GM12864 (cell line): ENCODE data around the gene MBNL2.

Experiments
- DNase-seq: peaks from one replicate; pipeline ENCODE4 v3.0.0-alpha.2; 2011; ENCODE audit warnings: low read depth
- H3K4me3 ChIP-seq: 2 replicates; pipeline ENCODE4 v1.5.1; 2011; ENCODE audit warnings: mild to moderate bottlenecking, low read depth, low read length, control low read depth
- TF ChIP-seq, protein P1 (sequence below): IDR thresholded peaks from 2 replicates; pipeline ENCODE4 v1.5.1; 2011; ENCODE audit warnings: low read depth, mild to moderate bottlenecking, moderate library complexity, low read length, control low read depth, inconsistent platforms; ENCODE audit errors: missing control alignments

Gene MBNL2

DNA sequence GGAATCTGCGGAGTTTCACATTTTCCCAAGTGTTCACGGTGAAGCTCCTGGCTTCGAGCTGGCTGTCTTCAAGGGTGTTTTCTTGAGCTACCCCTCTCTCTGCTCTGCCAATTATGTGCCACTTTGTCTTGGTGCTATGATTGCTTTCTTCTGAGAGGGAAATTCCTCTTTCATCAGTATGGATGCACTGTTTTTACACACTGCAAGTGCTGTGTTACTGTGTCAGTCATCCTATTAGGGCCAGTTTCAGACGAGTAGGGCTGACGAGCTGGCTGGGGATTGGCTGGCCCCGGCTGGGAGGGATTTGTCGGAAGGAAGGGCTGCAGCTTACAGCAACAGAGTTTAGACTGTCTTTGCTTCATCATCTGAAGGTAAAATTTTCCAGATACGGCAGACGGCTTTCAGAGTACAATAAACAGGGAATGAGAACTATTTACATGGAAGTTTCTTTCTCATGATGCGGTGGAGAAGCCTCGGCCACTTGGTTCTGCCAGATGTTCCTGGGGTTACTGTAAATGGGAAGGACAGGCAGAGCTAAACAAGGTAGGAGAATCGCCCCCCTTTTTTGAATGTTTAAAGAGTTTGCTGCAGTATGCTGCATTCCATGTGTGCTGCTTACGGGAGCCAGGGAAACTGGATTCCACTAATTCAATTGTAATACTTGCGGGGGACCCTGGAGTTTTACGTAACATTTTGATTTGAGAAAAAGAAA, at the start of gene MBNL2:
MBNL2 (plus strand) TSS at position 345 of the 712 bp plus-strand sequence. CDS start 53,903 bp downstream, outside the sequence.
- TF ChIP-seq, protein P1, sequence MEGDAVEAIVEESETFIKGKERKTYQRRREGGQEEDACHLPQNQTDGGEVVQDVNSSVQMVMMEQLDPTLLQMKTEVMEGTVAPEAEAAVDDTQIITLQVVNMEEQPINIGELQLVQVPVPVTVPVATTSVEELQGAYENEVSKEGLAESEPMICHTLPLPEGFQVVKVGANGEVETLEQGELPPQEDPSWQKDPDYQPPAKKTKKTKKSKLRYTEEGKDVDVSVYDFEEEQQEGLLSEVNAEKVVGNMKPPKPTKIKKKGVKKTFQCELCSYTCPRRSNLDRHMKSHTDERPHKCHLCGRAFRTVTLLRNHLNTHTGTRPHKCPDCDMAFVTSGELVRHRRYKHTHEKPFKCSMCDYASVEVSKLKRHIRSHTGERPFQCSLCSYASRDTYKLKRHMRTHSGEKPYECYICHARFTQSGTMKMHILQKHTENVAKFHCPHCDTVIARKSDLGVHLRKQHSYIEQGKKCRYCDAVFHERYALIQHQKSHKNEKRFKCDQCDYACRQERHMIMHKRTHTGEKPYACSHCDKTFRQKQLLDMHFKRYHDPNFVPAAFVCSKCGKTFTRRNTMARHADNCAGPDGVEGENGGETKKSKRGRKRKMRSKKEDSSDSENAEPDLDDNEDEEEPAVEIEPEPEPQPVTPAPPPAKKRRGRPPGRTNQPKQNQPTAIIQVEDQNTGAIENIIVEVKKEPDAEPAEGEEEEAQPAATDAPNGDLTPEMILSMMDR = no peak
- DNase-seq = peak; percentile 79
- H3K4me3 ChIP-seq = peak within 1 kb of the TSS; percentile 74

- DNase-seq = no peak
- no peak overlapping the region for H3K4me3 ChIP-seq
- TF ChIP-seq, protein P1 = no peak
These were observed 47.5 kb upstream of the MBNL2 start for GRCh38 chr13:97174638-97175037.

GRCh38 chr13:97175041-97175440, 47.1 kb upstream of the MBNL2 start:
- no peak overlapping the region for H3K4me3 ChIP-seq
- TF ChIP-seq, protein P1 = no peak
- no peak for DNase-seq

DNA sequence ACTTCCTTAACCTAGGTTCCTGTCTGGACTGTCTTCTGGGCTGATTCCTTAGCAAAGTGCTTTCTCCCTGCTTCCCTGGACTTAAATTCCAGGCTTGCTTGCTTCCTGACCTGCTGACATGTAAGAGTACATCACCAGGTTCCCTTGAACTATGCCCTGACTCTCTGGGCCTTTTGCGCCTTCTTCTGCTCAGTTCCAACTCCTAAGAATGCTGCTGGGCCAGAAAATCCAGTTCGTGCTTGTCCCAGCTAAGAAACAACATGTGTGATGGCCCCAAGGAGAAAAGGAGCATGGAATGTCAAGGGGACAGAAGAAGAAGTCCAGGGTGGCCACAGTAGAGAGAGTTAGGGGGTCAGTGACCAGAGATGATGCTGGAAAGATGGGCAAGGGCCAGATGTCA, 42.6 kb upstream of the MBNL2 start:
- H3K4me3 ChIP-seq = no peak overlapping the region
- no peak for DNase-seq
- TF ChIP-seq, protein P1 = no peak

DNA sequence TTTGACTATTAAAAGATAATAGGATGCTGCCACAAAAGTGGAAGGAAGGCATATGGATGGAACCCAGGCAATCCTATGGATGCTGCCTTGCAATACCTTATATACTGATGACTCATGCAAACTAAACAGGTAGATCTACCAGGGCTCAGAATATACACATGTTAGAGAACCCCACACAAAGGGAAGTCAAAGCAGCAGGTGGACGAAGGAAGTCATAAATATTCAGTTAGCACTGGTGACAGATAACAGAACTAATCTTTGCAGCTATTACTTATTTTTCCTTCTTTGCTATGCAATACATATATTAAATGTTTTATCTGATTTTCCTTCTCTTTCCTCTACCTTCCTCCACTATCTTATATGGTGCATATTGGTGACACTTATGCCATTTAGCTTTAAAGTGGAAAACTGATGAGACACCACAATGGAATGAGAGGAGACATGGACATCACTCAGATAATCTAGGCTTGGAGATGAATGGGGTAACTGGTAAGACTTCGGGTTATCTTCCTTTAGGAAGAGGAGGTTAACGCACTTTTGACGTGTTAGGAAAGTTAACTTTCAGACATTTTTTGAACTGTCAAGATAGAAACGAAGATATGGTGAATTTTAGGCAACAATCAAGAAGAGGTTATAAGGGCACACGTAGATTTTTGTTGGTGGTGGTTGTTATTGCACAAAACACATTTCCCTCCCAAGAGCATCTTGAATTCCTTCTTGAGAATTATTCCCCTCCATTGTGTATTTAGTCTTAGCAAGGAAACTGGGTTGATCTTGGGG, 39.8 kb upstream of the MBNL2 start:
- DNase-seq = no peak
- TF ChIP-seq, protein P1 = no peak
- H3K4me3 ChIP-seq = no peak overlapping the region

- no peak overlapping the region for H3K4me3 ChIP-seq
- no peak for DNase-seq
- TF ChIP-seq, protein P1 = no peak
These were observed 36.8 kb upstream of the MBNL2 start for GRCh38 chr13:97185291-97185690.

DNA sequence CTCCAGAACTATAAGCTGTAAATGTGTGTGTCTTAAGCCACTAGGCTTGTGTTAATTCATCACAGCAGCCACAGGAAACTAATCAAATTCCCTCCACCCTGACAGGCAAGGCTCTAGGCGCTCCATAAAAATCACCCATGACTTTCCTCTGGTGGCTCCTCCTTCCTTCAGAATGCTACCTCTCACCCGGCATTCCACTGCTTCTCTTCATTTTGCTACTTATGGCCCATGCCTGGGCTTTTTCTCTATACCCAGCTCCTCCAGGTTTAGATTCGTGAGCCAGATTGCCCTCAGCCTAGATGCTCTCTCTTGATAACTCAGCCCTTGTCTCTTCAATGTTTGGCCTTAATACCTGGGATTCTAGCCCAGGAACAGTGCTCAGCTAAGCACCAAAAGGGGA, 36.4 kb upstream of the MBNL2 start:
- TF ChIP-seq, protein P1 = no peak
- no peak overlapping the region for H3K4me3 ChIP-seq
- DNase-seq = no peak
